ENCODE measurements around the gene PTPN13. TPM values are rescaled to one million over a fixed set of nuclear protein-coding genes. Genes with fewer than 3 reads are reported as not detected.

Gene PTPN13
- total and polyA plus RNA-seq, 2 experiments from 2014 or later: 13.0 to 43.2 TPM

DNA sequence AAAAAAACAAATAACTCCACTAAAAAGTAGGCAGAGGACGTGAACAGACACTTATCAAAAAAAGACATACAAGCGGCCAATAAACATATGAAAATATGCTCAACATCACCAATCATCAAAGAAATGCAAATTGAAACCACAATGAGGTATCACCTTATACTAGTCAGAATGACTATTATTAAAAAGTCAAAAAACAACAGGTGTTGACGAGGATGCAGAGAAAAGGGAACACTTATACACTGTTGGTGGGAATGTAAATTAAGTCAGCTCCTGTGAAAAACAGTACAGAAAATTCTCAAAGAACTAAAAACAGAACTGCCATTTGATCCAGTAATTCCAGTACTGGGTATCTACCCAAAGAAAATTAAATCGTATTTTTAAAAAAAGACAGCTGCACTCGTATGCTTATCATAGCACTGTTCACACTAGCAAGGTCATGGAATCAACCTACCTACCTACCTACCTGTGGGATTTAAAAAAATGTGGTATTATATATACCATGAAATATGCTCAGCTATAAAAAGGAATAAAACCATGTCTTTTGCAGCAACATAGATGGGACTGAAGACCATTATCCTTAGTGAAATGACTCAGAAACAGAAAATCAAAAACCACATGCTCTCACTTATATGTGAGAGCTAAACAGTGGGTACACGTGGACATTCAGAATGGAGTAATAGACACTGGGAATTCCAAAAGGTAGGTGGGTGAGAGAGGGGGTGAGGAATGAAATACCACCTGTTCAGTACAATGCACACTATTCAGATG is 24.8 kb upstream of the PTPN13 start:
- H3K4me1 ChIP-seq (ENCODE audit: insufficient read depth): no peaks in the 10 kb centered on the region
- no peak overlapping the region for H3K27ac ChIP-seq
- no peak overlapping the region for H3K9ac ChIP-seq
- no peaks in the 10 kb centered on the region for H3K9me2 ChIP-seq (ENCODE audit: insufficient read depth)
- WGBS, 2 experiments (ENCODE audit: low coverage in 1 of 2, low lambda C conversion rate in 2 of 2, missing lambda C conversion rate in 2 of 2): 71 to 74% methylated on average over 6 of the region's 6 CpGs
- H3K36me3 ChIP-seq (ENCODE audit: low read depth): no peaks in the 10 kb centered on the region
- H3K4me3 ChIP-seq: no peak overlapping the region
- H3K79me2 ChIP-seq (ENCODE audit: insufficient read depth): no peaks in the 10 kb centered on the region
- TF ChIP-seq EZH2phosphoT487 (IDR thresholded peaks at IDR 0.05; ENCODE audit: insufficient read depth, low read depth) (no peak), EZH2 (IDR thresholded peaks at IDR 0.05; ENCODE audit: insufficient read depth, poor library complexity, severe bottlenecking) (no peak)
- H3K4me2 ChIP-seq (ENCODE audit: unreplicated experiment): no peak overlapping the region
- H3K9me3 ChIP-seq (ENCODE audit: low read depth): no peaks in the 10 kb centered on the region
- H3F3A ChIP-seq (ENCODE audit: insufficient read depth): no peaks in the 10 kb centered on the region
- H4K20me1 ChIP-seq (ENCODE audit: insufficient read depth): no peaks in the 10 kb centered on the region
- DNase-seq: no peak
- H2AFZ ChIP-seq: no peak overlapping the region
- no peaks in the 10 kb centered on the region for H3K27me3 ChIP-seq (replicated peaks; ENCODE audit: insufficient read depth)
- in situ Hi-C loops (cut with MboI): no loop called here

DNA sequence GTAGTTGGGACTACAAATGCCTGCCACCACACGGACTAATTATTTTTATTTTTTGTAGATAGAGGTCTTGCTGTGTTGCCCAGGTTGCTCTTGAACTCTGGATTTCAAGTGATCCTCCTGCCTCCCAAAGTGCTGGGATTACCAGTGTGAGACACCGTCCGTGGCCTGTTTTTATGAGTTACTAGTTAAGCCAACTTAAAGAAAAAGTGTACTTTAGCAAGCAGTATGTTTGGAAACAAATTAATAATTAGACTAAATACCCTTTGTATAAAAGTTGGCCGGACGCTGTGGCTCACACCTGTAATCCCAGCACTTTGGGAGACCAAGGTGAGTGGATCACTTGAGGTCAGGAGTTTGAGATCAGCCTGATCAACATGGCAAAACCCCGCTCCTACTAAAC is 14.2 kb upstream of the PTPN13 start:
- H3K27ac ChIP-seq: no peak overlapping the region
- no peaks in the 10 kb centered on the region for H3K36me3 ChIP-seq (ENCODE audit: low read depth)
- 94 to 96% methylated on average over 6 of the region's 6 CpGs for WGBS, 2 experiments (ENCODE audit: low coverage in 1 of 2, low lambda C conversion rate in 2 of 2, missing lambda C conversion rate in 2 of 2)

DNA sequence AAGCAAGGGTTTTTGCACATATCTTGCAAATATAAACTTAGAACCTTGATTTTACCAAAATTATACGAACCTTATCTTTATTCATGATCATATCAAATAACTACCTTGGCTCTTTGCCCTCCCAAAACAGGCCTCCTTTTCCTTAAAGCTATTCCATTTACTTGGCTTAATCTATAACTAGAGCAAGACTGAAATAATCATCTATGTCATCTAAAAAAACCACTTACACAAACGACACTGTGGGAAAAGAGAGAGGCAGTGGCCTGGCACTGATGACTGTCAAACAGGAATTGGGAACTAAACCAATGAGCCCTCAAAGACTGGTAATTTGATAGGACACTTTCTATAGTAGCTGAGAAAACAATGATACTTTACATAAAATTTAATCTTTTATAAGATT is 11.7 kb upstream of the PTPN13 start:
- Histone ChIP-seq H4K20me1 (ENCODE audit: insufficient read depth) (no peaks in the 10 kb centered on the region), H3K9ac (peak overlapping the region; percentile 66), H3F3A (ENCODE audit: insufficient read depth) (0 out of 2 replicates have a peak, but pooled peaks cover 6% of the 10 kb centered on the region), H3K9me2 (ENCODE audit: insufficient read depth) (no peaks in the 10 kb centered on the region), H3K79me2 (ENCODE audit: insufficient read depth) (no peaks in the 10 kb centered on the region), H3K36me3 (ENCODE audit: low read depth) (no peaks in the 10 kb centered on the region), H3K27ac (no peak overlapping the region), H3K4me3 (peak overlapping the region; percentile 74), H2AFZ (peak overlapping the region; percentile 89), H3K4me2 (ENCODE audit: unreplicated experiment) (peak overlapping the region; percentile 98), H3K27me3 (replicated peaks; ENCODE audit: insufficient read depth) (no peaks in the 10 kb centered on the region), H3K4me1 (ENCODE audit: insufficient read depth) (peaks cover 5% of the 10 kb centered on the region; the same call in 1 of the 2 replicates), H3K9me3 (ENCODE audit: low read depth) (no peaks in the 10 kb centered on the region)
- peak; percentile 21 for DNase-seq
- TF ChIP-seq EZH2phosphoT487 (IDR thresholded peaks at IDR 0.05; ENCODE audit: insufficient read depth, low read depth) (no peak), EZH2 (IDR thresholded peaks at IDR 0.05; ENCODE audit: insufficient read depth, poor library complexity, severe bottlenecking) (no peak)
- WGBS, 2 experiments (ENCODE audit: low coverage in 1 of 2, low lambda C conversion rate in 2 of 2, missing lambda C conversion rate in 2 of 2): 10 to 12% methylated on average over 2 of the region's 2 CpGs
- in situ Hi-C loops (cut with MboI): no loop called here

More for the DNA sequence above, 14.2 kb upstream of the PTPN13 start:
- Histone ChIP-seq H3K9me3 (ENCODE audit: low read depth) (no peaks in the 10 kb centered on the region), H3K9me2 (ENCODE audit: insufficient read depth) (no peaks in the 10 kb centered on the region), H3K4me1 (ENCODE audit: insufficient read depth) (peaks cover 5% of the 10 kb centered on the region; the same call in 1 of the 2 replicates), H3K4me3 (no peak overlapping the region), H3K79me2 (ENCODE audit: insufficient read depth) (no peaks in the 10 kb centered on the region), H3K9ac (no peak overlapping the region), H2AFZ (no peak overlapping the region), H3K4me2 (ENCODE audit: unreplicated experiment) (no peak overlapping the region), H4K20me1 (ENCODE audit: insufficient read depth) (no peaks in the 10 kb centered on the region), H3F3A (ENCODE audit: insufficient read depth) (no peaks in the 10 kb centered on the region), H3K27me3 (replicated peaks; ENCODE audit: insufficient read depth) (no peaks in the 10 kb centered on the region)
- in situ Hi-C loops (cut with MboI): no loop called here
- no peak for DNase-seq
- TF ChIP-seq EZH2phosphoT487 (IDR thresholded peaks at IDR 0.05; ENCODE audit: insufficient read depth, low read depth) (no peak), EZH2 (IDR thresholded peaks at IDR 0.05; ENCODE audit: insufficient read depth, poor library complexity, severe bottlenecking) (no peak)

DNA sequence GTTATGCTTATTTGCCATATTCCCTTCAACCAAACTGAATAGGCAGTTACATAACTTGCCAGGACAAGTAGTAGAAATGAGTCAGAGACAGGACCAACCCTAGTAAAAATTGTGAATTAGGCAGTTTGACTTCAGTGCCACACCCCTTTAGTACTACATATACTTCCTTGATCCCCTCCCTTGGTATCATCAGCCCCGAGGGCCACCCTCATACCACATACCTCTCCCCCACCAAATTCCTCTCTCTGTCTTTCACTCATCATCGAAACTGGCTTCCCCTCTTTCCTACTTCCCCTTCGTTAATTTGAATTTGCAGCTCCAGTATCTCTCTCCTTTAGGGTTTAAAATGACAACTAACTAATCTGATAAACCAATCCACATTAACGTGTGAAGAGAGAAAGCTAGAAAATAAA is 7.9 kb upstream of the PTPN13 start:
- TF ChIP-seq EZH2phosphoT487 (IDR thresholded peaks at IDR 0.05; ENCODE audit: insufficient read depth, low read depth) (no peak), EZH2 (IDR thresholded peaks at IDR 0.05; ENCODE audit: insufficient read depth, poor library complexity, severe bottlenecking) (no peak)
- Histone ChIP-seq H4K20me1 (ENCODE audit: insufficient read depth) (no peaks in the 10 kb centered on the region), H3K9ac (no peak overlapping the region), H3K27me3 (replicated peaks; ENCODE audit: insufficient read depth) (no peaks in the 10 kb centered on the region), H3K4me2 (ENCODE audit: unreplicated experiment) (peak overlapping the region; percentile 21), H3F3A (ENCODE audit: insufficient read depth) (0 out of 2 replicates have a peak, but pooled peaks cover 8% of the 10 kb centered on the region), H3K9me2 (ENCODE audit: insufficient read depth) (no peaks in the 10 kb centered on the region), H3K79me2 (ENCODE audit: insufficient read depth) (no peaks in the 10 kb centered on the region), H3K27ac (no peak overlapping the region), H2AFZ (0 out of 2 replicates have a peak overlapping the region, but pooled peaks have one; percentile 29), H3K9me3 (ENCODE audit: low read depth) (no peaks in the 10 kb centered on the region), H3K36me3 (ENCODE audit: low read depth) (no peaks in the 10 kb centered on the region), H3K4me1 (ENCODE audit: insufficient read depth) (peaks cover 5% of the 10 kb centered on the region; the same call in 1 of the 2 replicates), H3K4me3 (no peak overlapping the region)
- DNase-seq: peak; percentile 56
- in situ Hi-C loops (cut with MboI): no loop called here
- 28% methylated on average over 4 of the region's 4 CpGs for WGBS, 2 experiments (ENCODE audit: low coverage in 1 of 2, low lambda C conversion rate in 2 of 2, missing lambda C conversion rate in 2 of 2)

All from GM23248 (cell line).